DMS114 treated with DMSO at 0.1 percent for 48 hours (cell line): ENCODE data around the gene TMEM272.
A peak's percentile ranks its signal among the peaks of the same experiment; 100 is the strongest.

Source experiments
- DNase-seq: peaks from one replicate; lab custom pipeline; 2025; ENCODE audit not compliant: unreplicated experiment; lab: John Stamatoyannopoulos, UW

The TMEM272 gene

DNA sequence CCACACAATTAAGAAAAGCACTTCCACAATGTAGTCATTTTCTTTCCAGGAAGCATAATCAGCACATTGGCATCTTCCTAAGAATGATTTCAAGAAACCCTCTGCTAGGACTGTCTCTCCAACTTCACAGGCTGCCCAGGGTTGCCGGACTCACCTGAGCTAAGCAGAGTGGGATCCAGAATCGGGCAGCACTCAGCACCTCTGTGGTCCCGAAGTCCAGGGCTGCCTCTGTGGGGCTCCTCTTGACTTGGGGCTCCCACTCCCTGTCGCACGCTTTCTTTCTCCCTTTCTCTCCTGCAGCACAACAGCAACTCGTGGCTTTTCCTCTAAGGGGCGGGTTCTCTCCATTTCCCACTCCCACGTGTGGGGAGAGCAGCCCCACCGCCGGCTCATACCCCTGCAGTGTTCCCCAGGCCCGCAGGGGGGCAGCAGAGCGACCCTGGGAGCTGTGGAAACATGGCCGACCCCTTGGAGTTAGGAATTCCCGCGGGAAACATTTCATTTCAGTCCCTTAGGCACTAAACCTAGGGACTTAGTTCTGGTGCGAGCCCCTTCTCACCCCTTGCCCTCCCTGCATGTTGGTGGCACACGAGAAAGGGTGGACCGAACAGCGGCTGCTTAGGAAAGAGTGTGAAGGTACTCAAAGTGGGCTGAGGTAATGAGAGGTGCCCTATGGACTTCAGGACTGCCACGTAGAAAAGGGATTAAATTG, at the start of gene TMEM272:
TSS of gene TMEM272 (minus strand) at position 316 of the 712 bp plus-strand sequence. CDS start 6,647 bp downstream, outside the sequence.
- DNase-seq = peak; percentile 30

GRCh38 chr13:51894239-51894638, 49.3 kb upstream of the TMEM272 start:
- no peak for DNase-seq

- DNase-seq = no peak
Observed at GRCh38 chr13:51892657-51893056, 47.7 kb upstream of the TMEM272 start.

DNA sequence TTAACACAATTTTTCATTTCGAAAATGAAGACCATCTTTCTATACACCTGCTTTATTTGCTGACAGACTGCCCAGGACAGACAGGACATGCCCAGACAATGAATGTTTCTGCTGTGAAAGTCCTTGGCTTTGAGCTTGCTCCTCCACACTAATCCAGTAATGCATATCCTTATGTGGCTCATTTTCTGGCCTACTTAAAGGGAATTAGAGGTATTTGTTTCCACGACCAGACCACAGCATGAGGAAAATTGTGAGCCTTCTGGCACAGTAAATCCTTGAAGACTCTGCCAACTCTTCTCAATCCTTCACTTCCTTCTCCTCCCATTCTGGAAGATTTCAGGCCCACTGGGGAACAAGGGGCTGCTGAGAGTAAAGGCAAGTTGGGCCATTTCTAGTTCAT, 42.5 kb upstream of the TMEM272 start:
- no peak for DNase-seq

- DNase-seq = no peak
Observed at GRCh38 chr13:51885651-51886050, 40.7 kb upstream of the TMEM272 start.

GRCh38 chr13:51883226-51883600, 38.2 kb upstream of the TMEM272 start:
- DNase-seq = no peak

DNA sequence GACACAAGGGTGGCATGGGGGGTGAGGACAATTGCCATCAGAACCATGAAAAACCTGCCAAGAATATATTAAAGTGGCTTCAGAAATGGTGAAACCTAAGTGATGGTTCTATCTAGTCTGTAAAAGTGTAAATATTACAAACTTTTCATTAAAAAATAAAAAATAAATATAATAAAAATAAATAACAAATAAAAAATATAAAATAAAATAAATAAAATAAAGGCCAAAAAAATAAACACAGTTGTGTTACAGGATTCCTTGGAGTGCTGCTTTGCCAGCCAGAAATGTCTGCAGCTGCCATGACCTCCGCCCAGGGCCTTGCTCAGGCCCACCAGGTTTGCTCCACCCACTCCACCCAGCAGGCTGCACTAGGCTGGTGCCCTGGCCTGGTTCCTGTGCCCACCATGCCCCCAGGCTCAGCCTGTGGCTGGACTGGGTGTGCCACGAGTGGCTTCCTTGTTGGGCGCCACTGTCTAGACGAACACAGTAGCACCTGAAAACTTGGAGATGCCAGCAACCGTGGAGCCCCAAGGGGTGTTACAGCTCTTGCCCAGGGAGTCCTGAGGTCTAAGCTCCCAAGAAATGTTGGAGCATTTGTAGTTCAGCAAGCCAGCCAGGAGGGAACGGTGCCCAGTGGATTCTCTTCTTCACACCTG, 37.7 kb upstream of the TMEM272 start:
- DNase-seq = no peak

- DNase-seq = no peak
Observed at GRCh38 chr13:51881296-51881695, 36.3 kb upstream of the TMEM272 start.

GRCh38 chr13:51879133-51879532, 34.2 kb upstream of the TMEM272 start:
- no peak for DNase-seq

DNA sequence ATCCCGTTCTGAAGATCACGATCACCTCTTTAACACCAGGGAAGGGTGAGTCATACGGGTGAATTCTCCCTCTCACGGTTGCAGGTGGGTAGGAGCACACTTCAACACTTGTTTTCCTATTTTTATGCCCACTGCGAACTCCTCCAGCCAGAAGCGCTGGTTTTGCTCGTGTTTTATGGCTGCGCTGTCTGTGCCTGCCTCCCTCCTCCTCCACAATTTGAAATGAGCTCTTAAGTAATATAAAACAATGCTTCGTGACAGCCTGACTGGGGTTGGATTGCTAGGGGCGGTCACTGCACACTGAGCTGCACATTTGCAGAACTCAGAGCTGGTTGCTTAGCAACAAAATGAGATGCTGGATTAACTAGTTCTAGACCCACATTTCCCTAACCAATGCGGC, 29.7 kb upstream of the TMEM272 start:
- DNase-seq = no peak

DNA sequence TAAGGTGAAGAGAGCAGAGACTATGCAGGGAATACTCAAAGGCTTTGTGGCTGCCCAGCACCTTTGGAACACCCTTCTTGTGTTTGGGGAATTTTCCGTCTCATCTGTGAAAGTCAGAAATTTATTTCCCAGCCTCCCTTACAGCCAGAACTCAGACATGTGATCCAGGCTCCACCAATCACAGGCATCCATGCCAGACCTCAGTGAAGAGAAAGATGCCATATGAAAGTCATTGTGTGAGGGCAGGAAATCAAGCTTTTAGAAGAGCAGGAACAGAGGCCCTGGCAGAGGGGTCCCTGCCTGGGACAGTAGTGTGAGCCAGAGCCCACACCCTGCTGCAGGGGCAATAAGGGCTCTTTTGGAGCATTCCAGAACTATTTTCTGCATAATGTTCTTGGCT, 28.9 kb upstream of the TMEM272 start:
- no peak for DNase-seq

- no peak for DNase-seq
Observed at GRCh38 chr13:51873117-51873798, 28.3 kb upstream of the TMEM272 start.

DNA sequence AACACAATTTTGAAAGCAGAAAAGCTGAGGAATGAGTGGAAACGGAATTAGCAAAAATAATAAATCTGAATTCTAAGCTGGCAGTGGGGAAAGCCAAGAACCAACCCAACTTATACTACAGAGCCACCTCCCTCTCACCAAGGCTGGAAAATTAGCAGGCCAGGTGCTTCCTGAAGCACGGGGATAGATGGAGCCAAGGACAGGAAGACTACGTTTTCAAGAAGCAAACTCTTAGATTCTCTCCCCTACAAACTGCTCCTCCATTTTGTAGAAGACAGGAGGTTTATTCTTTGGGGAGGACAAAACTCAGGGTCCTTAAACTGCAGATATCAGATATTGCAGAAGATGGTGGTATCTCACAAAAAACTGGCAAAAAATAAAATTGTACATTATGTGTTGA, 25.6 kb upstream of the TMEM272 start:
- DNase-seq = no peak

- no peak for DNase-seq
Observed at GRCh38 chr13:51869916-51870315, 24.9 kb upstream of the TMEM272 start.

GRCh38 chr13:51867062-51867461, 22.1 kb upstream of the TMEM272 start:
- no peak for DNase-seq

DNA sequence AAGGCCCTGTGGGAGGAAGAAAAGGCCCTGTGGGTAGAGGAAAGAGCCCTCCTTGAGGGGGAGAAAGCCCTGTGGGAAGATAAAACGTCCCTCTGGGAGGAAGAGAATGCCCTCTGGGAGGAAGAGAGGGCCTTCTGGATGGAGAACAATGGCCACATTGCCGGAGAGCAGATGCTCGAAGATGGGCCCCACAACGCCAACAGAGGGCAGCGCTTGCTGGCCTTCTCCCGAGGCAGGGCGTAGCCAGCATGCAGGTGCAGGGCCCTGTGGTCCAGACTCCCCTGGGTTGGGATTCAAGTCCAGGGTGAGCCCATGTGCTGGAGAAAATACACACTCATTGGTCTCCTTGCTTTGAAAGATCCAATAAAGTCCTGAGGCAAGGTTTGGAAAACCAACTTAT, 20.9 kb upstream of the TMEM272 start:
- no peak for DNase-seq

DNA sequence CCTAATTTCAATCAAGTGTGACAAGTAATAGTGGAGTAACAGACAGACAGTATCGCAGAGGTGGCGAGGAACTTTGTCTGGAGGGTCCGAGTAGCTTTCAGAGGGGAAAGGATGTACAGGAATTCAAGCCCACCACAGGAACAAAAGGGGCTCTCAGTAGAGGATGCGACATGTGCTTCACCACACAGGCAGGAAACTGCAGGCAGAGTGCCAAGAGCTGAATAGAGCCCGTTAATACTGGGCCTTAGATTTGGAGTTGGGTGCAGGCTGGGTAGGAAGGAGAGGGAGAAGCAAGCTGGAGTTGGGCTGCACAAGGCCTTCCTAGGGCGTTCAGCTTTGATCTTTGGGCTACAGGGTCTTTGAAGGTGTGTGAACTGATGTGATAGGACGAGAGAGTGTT, 18.0 kb upstream of the TMEM272 start:
- DNase-seq = no peak

- no peak for DNase-seq
Observed at GRCh38 chr13:51861723-51862300, 16.8 kb upstream of the TMEM272 start, which contains the start of gene CCDC70. Gene CCDC70, plus strand, starts transcription at chr13:51861969. Its CDS starts 3,443 bp downstream, at chr13:51865412.

GRCh38 chr13:51858433-51859247, 13.7 kb upstream of the TMEM272 start:
- DNase-seq = no peak

DNA sequence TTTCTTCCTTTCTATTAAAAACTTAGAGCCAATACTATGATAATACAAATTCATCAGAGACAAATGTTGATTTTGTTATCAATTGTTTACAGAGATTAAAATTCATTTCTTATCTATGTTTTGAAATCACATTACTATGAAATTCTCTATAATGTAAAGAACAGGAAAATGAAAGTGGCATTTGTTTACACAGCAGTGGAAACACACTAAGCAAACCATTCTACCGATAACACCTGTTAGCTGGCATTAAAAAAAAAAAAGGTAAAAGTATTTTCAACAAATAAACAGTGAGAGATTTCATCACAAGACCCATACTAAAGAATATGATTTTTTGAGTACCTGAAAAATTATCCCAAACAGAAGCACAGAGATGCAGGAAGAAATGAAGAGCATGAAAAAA, 12.0 kb upstream of the TMEM272 start:
- no peak for DNase-seq
